Uterus (tissue), 4 donors: ENCODE results near the gene TOP1. TPM values are rescaled to one million over a fixed set of nuclear protein-coding genes. Genes with fewer than 3 reads are reported as not detected.

Source experiments
- DNase-seq, 2 donors: peaks; one replicate each; pipeline ENCODE4 v3.0.0-alpha.2; 2019 to 2020
- H3K27ac ChIP-seq, 2 donors: fragments of 200-600 bp; sonication (generic); 1 replicate in 1 of 2; 2 replicates in 1 of 2; pipeline ENCODE4 v1.5.1; 2016 to 2018
- H3K27me3 ChIP-seq, 2 donors: fragments of 200-600 bp; sonication (generic); one replicate each; pipeline ENCODE4 v1.5.1; 2018 to 2019; ENCODE audit warnings: control low read depth in 1 of 2
- H3K36me3 ChIP-seq, 2 donors: fragments of 200-600 bp; sonication (generic); one replicate each; pipeline ENCODE4 v1.5.1; 2019; ENCODE audit warnings: control low read depth in 1 of 2
- H3K4me1 ChIP-seq, 2 donors: fragments of 200-600 bp; sonication (generic); one replicate each; pipeline ENCODE4 v1.5.1; 2018 to 2019; ENCODE audit warnings: control low read depth in 1 of 2
- H3K4me3 ChIP-seq, 2 donors: fragments of 200-600 bp; sonication (generic); 1 replicate in 1 of 2; 2 replicates in 1 of 2; pipeline ENCODE4 v1.5.1; 2018 to 2019; ENCODE audit warnings: mild to moderate bottlenecking in 1 of 2
- H3K9me3 ChIP-seq, 2 donors: fragments of 200-600 bp; sonication (generic); one replicate each; pipeline ENCODE4 v1.5.1; 2019; ENCODE audit warnings: control low read depth in 1 of 2
- POLR2A ChIP-seq, 2 donors: fragments of 450-650 bp; IDR thresholded peaks; one replicate each; pipeline ENCODE4 v1.6.1; 2016; ENCODE audit warnings: antibody characterized with exemption in 2 of 2, mild to moderate bottlenecking in 1 of 2, moderate library complexity in 1 of 2
- intact Hi-C: fragments of 100-400 bp; cut with DNase I; formaldehyde crosslinking; loops from one replicate; pipeline ENCODE4 v1.15.1; 2023; ENCODE audit warnings: low total_unique reads
- total RNA-seq, 4 donors: library from RNA; depleted of rRNA in 3 of 4; stranded (reverse); fragments of >200 nt in 3 of 4; gene quantifications; one replicate each; pipeline versions ENCODE4 v1.1.0 to v1.2.4, GENCODE V29; 2014 to 2023
- TF ChIP-seq, protein P1 (sequence below), 4 experiments: fragments of 200-600 bp in 2 of 4; fragments of 450-650 bp in 2 of 4; sonication (generic) in 2 of 4; IDR thresholded peaks; one replicate each; pipeline ENCODE4 v1.5.1; 2016 to 2019; ENCODE audit warnings: antibody characterized with exemption in 4 of 4, mild to moderate bottlenecking in 2 of 4, moderate library complexity in 1 of 4
- donor health status: DM: yes; HTN: yes; CAD: no.

The TOP1 gene
- total RNA-seq, 4 donors from 2014 or later, result 20.5 to 47.1 (median 35.4) TPM

DNA sequence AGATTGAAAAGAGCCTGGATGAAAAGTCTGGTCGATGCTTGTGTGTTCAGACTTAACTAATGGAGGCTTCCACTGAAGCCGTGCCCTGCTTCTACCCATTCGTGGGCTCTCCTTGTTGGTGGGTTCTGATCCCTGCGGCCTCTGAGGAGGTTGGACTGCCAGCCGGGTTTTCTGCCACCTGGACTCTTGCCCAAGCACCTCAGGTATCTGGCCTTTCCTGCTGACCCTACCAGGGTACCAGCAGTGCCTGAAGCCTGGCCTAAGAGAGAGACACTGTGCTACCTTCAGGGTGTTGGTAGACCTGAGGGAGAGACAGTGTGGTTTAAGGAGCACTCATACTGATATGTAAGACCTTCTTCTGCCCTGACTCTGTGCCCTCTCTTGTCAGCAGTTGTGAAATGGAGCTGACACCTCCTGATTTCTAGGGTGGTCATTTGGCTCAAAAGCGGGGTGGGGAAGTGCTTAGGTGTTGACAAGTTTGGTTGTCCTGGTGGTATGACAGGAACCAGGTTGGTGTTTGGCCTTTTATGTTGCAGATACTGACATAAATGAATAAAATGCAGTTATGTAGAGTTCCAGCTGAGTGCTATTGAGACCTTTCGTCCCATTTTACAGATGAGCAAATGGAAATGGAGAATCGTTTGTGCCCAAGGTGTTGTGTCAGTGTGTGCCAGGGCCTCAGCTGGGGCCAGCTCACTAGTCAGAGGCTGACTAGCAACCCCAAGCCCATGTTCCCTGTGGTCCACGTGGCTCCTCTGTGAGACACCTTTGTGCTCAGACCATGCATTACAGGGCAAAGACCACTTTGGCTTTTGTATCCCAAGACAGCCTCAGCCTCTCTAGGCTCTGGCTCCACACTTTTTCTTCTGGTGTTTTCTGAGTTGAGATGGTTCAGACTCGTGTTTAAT is 111.9 kb downstream of the TOP1 start:
- H3K27me3 ChIP-seq, result no peaks in the 10 kb centered on the region
- intact Hi-C loops, result no loop called here
- no peak for DNase-seq
- no peak overlapping the region for H3K4me3 ChIP-seq
- H3K9me3 ChIP-seq, result no peaks in the 10 kb centered on the region
- TF ChIP-seq, protein P1, sequence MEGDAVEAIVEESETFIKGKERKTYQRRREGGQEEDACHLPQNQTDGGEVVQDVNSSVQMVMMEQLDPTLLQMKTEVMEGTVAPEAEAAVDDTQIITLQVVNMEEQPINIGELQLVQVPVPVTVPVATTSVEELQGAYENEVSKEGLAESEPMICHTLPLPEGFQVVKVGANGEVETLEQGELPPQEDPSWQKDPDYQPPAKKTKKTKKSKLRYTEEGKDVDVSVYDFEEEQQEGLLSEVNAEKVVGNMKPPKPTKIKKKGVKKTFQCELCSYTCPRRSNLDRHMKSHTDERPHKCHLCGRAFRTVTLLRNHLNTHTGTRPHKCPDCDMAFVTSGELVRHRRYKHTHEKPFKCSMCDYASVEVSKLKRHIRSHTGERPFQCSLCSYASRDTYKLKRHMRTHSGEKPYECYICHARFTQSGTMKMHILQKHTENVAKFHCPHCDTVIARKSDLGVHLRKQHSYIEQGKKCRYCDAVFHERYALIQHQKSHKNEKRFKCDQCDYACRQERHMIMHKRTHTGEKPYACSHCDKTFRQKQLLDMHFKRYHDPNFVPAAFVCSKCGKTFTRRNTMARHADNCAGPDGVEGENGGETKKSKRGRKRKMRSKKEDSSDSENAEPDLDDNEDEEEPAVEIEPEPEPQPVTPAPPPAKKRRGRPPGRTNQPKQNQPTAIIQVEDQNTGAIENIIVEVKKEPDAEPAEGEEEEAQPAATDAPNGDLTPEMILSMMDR (IDR thresholded peaks at IDR 0.05), result no peak
- no peak for TF ChIP-seq POLR2A (IDR thresholded peaks at IDR 0.05)
- no peaks in the 10 kb centered on the region for H3K36me3 ChIP-seq
- peaks cover 8 to 10% of the 10 kb centered on the region in 2 donors for H3K4me1 ChIP-seq
- H3K27ac ChIP-seq, result peak overlapping the region; percentile 55 to 93

DNA sequence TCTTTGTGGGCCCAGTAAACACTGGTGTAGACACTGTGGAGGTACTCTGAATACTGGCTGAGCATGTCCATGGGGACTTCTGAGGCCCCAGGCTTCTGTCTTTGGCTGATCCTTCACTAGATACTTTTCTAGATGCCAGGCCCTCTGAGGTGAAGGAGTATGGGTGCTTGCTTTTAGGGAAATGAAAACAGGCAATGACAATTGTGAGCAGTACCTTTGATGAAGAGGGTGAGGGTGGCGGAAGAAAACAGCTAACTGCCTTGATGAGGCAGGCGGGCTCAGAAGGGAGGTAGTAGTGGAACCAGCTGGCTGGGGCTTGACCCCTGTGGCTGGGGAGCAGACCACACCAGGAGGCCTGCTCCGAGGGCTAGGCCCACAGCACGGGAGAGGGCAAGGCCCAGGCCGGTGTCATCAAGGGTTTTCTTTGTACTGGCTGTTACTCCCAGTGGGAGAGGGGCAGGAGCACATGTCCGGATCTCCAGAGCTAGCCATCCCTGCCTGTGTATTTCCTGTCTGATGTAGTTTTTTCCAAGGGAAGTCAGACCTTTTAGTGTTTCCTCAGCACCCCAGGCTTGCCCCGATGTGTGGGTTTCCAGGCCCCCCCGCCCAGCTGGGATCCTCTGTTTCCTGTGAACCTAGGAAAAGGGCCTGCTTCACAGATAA is 112.7 kb downstream of the TOP1 start:
- peak overlapping the region; percentile 55 to 93 for H3K27ac ChIP-seq
- TF ChIP-seq POLR2A (IDR thresholded peaks at IDR 0.05), result peak in 1 of 2 donors; percentile 16
- TF ChIP-seq, protein P1 (IDR thresholded peaks at IDR 0.05), result no peak
- no peaks in the 10 kb centered on the region for H3K9me3 ChIP-seq
- peaks cover 5 to 12% of the 10 kb centered on the region in 2 donors for H3K4me1 ChIP-seq
- no peaks in the 10 kb centered on the region for H3K27me3 ChIP-seq
- DNase-seq, result peak in 1 of 2 donors; percentile 66
- intact Hi-C loops, result no loop called here
- no peaks in the 10 kb centered on the region for H3K36me3 ChIP-seq
- H3K4me3 ChIP-seq, result no peak overlapping the region

DNA sequence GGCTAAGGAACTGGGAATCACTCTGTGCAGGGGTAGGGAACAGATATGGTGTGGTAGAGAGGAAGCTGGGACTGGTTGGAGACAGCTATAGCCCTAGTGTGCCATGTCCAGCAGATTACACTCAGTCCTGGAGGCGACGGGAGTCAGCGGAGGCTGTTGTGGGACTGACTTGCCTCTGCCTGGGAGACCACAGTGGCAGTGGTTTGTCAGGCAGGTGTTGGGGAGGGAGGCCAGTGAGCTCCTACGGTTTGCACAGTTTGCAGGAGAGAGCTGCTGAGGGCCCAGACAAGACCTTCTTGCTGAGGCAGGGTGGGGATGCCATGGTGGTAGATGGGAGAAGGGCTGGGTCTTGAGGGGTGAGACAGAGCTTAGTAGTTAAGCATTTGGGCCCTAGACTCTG is 113.6 kb downstream of the TOP1 start:
- peak overlapping the region in 1 of 2 donors; percentile 93 for H3K27ac ChIP-seq
- TF ChIP-seq, protein P1 (IDR thresholded peaks at IDR 0.05), result no peak
- TF ChIP-seq POLR2A (IDR thresholded peaks at IDR 0.05), result no peak
- intact Hi-C loops, result no loop called here
- H3K4me1 ChIP-seq, result peaks cover 4 to 16% of the 10 kb centered on the region in 2 donors
- H3K4me3 ChIP-seq, result no peak overlapping the region
- no peaks in the 10 kb centered on the region for H3K9me3 ChIP-seq
- no peak for DNase-seq
- H3K36me3 ChIP-seq, result no peaks in the 10 kb centered on the region
- no peaks in the 10 kb centered on the region for H3K27me3 ChIP-seq

DNA sequence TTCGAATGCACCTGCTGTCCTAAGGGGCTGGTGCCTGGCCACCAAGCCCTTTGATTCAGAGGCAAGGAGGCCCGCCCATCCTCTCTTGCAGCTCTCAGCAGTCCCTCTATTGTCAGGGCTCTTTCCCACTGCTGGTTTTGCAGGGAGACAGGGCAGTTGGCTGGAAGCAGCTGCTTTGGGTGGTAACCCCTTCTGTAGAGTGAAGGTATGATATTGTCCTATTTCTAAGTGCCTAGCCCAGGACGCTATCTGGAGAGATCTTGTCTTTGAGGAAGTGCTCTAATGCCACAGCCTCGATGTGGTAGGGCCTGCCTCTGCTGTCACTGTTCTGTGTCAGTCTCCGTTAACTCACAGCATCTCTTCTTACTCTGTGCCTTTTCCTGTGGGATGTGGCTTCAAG is 114.3 kb downstream of the TOP1 start:
- H3K9me3 ChIP-seq, result no peaks in the 10 kb centered on the region
- peaks cover 4 to 16% of the 10 kb centered on the region in 2 donors for H3K4me1 ChIP-seq
- intact Hi-C loops, result no loop called here
- H3K27me3 ChIP-seq, result no peaks in the 10 kb centered on the region
- no peak overlapping the region for H3K4me3 ChIP-seq
- DNase-seq, result no peak
- no peaks in the 10 kb centered on the region for H3K36me3 ChIP-seq
- TF ChIP-seq, protein P1 (IDR thresholded peaks at IDR 0.05), result no peak
- TF ChIP-seq POLR2A (IDR thresholded peaks at IDR 0.05), result no peak
- peak overlapping the region; percentile 10 to 93 for H3K27ac ChIP-seq

DNA sequence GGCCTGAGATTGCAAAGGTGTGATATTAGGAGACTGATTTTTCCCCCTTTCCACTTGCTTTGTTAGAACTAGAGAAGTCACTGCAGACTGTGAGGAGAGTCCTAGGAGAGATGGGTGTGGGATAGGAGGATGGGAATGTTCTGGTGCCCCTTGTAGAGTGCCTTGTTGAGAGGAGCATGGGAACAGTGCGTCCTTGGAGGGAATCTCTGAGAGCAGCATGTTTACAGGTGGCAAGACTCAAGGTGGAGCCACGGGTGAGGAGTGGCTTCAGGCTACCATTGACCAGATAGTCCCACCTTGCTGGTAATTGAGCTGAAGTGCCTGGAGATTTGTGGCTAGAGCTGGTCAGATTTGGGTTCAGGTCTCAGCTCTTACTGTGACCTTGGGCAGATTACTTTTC is 114.7 kb downstream of the TOP1 start:
- H3K36me3 ChIP-seq, result no peaks in the 10 kb centered on the region
- no peak overlapping the region for H3K4me3 ChIP-seq
- H3K9me3 ChIP-seq, result no peaks in the 10 kb centered on the region
- peak overlapping the region; percentile 10 to 93 for H3K27ac ChIP-seq
- H3K27me3 ChIP-seq, result no peaks in the 10 kb centered on the region
- no peak for DNase-seq
- peaks cover 4 to 19% of the 10 kb centered on the region in 2 donors for H3K4me1 ChIP-seq
- intact Hi-C loops, result no loop called here
- no peak for TF ChIP-seq POLR2A (IDR thresholded peaks at IDR 0.05)
- TF ChIP-seq, protein P1 (IDR thresholded peaks at IDR 0.05), result no peak
